ENCODE results near the gene ADH1A. TPM values are rescaled to one million over a fixed set of nuclear protein-coding genes. Genes with fewer than 3 reads are reported as not detected.
"Not testable (repeated sequence)": the region's sequence is repeated elsewhere in the genome, so short reads cannot be mapped to it uniquely, and the experiment has no call there.

The ADH1A gene
- total RNA-seq, 1 donor from 2014 or later: not detected

DNA sequence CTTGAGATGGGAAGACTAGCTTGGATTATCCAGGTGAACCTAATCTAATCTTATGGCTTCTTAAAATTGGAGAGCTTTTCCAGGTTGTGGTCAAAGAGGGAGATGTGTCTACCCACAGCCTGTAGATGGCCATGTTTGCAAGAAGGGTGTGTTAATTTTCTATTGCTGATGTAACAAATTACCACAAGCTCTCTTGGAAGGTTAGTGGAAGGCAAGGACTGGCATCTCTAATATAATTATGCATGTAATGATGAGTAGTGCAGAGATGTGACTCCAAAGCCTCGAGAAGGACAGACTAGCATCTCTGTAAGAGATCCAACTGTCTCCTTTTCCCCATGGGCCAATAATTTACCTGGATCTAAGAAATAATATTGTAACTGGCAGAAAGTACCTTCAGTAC is 33.6 kb upstream of the ADH1A start:
- H3K4me1 Mint-ChIP-seq: peaks cover 10% of the 10 kb centered on the region
- no peaks in the 10 kb centered on the region for H4K20me1 ChIP-seq (ENCODE audit: low read depth)
- H3F3A ChIP-seq (ENCODE audit: low read depth): peaks cover 6% of the 10 kb centered on the region
- H3K79me2 ChIP-seq (ENCODE audit: low read depth): no peaks in the 10 kb centered on the region
- H3K9me3 ChIP-seq (ENCODE audit: low read depth): no peaks in the 10 kb centered on the region
- H3K27ac ChIP-seq: no peak overlapping the region
- H3K27ac Mint-ChIP-seq: no peak overlapping the region
- DNase-seq (ENCODE audit: low spot score): no peak
- no peak overlapping the region for H3K4me2 ChIP-seq
- no peaks in the 10 kb centered on the region for H3K27me3 ChIP-seq
- no peak overlapping the region for H2AFZ ChIP-seq (replicated peaks)
- no peaks in the 10 kb centered on the region for H3K27me3 Mint-ChIP-seq (ENCODE audit: insufficient read depth, low read depth)
- no peaks in the 10 kb centered on the region for H3K36me3 ChIP-seq
- H3K4me3 Mint-ChIP-seq: no peak overlapping the region
- H3K9ac ChIP-seq: no peak overlapping the region
- peaks cover 3% of the 10 kb centered on the region for H3K9me3 Mint-ChIP-seq
- no peak overlapping the region for H3K4me3 ChIP-seq
- H3K4me1 ChIP-seq: peaks cover 11% of the 10 kb centered on the region
- no peaks in the 10 kb centered on the region for H3K36me3 Mint-ChIP-seq
- TF ChIP-seq EZH2phosphoT487 (IDR thresholded peaks at IDR 0.05) (no peak), EZH2 (IDR thresholded peaks at IDR 0.05) (no peak)
- TF ChIP-seq, protein P1, sequence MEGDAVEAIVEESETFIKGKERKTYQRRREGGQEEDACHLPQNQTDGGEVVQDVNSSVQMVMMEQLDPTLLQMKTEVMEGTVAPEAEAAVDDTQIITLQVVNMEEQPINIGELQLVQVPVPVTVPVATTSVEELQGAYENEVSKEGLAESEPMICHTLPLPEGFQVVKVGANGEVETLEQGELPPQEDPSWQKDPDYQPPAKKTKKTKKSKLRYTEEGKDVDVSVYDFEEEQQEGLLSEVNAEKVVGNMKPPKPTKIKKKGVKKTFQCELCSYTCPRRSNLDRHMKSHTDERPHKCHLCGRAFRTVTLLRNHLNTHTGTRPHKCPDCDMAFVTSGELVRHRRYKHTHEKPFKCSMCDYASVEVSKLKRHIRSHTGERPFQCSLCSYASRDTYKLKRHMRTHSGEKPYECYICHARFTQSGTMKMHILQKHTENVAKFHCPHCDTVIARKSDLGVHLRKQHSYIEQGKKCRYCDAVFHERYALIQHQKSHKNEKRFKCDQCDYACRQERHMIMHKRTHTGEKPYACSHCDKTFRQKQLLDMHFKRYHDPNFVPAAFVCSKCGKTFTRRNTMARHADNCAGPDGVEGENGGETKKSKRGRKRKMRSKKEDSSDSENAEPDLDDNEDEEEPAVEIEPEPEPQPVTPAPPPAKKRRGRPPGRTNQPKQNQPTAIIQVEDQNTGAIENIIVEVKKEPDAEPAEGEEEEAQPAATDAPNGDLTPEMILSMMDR (IDR thresholded peaks at IDR 0.05): no peak

DNA sequence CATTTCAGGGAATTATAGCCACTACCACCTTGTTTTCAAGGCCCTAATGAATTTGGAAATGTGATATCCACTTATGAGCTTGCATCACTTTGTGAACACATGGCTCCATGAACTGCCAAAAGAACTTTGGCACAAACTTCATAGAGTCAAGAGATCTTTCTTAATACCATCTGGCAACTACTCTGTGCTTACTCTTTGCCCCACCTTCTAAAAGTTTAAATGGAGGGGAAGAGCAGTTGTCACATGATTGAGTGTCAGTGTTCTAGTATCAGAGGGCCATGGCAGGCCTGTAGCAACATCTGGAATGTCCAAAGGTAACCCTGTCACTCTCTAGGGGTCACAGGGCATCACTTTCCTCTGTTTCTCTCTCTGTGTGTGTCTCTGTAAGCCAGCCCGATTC is 33.0 kb upstream of the ADH1A start:
- H3K27me3 Mint-ChIP-seq (ENCODE audit: insufficient read depth, low read depth): no peaks in the 10 kb centered on the region
- no peak for DNase-seq (ENCODE audit: low spot score)
- no peak overlapping the region for H3K4me3 Mint-ChIP-seq
- no peak overlapping the region for H3K9ac ChIP-seq
- H3F3A ChIP-seq (ENCODE audit: low read depth): peaks cover 6% of the 10 kb centered on the region
- no peak overlapping the region for H3K4me3 ChIP-seq
- no peak for TF ChIP-seq EZH2 (IDR thresholded peaks at IDR 0.05)
- TF ChIP-seq EZH2phosphoT487 (IDR thresholded peaks at IDR 0.05): no peak
- TF ChIP-seq, protein P1 (IDR thresholded peaks at IDR 0.05): no peak
- no peak overlapping the region for H3K27ac Mint-ChIP-seq
- peaks cover 10% of the 10 kb centered on the region for H3K4me1 Mint-ChIP-seq
- no peaks in the 10 kb centered on the region for H4K20me1 ChIP-seq (ENCODE audit: low read depth)
- peaks cover 11% of the 10 kb centered on the region for H3K4me1 ChIP-seq
- H3K9me3 Mint-ChIP-seq: peaks cover 3% of the 10 kb centered on the region
- no peaks in the 10 kb centered on the region for H3K27me3 ChIP-seq
- H3K9me3 ChIP-seq (ENCODE audit: low read depth): no peaks in the 10 kb centered on the region
- no peaks in the 10 kb centered on the region for H3K79me2 ChIP-seq (ENCODE audit: low read depth)
- H3K4me2 ChIP-seq: no peak overlapping the region
- H2AFZ ChIP-seq (replicated peaks): no peak overlapping the region
- H3K27ac ChIP-seq: no peak overlapping the region
- no peaks in the 10 kb centered on the region for H3K36me3 Mint-ChIP-seq
- no peaks in the 10 kb centered on the region for H3K36me3 ChIP-seq

DNA sequence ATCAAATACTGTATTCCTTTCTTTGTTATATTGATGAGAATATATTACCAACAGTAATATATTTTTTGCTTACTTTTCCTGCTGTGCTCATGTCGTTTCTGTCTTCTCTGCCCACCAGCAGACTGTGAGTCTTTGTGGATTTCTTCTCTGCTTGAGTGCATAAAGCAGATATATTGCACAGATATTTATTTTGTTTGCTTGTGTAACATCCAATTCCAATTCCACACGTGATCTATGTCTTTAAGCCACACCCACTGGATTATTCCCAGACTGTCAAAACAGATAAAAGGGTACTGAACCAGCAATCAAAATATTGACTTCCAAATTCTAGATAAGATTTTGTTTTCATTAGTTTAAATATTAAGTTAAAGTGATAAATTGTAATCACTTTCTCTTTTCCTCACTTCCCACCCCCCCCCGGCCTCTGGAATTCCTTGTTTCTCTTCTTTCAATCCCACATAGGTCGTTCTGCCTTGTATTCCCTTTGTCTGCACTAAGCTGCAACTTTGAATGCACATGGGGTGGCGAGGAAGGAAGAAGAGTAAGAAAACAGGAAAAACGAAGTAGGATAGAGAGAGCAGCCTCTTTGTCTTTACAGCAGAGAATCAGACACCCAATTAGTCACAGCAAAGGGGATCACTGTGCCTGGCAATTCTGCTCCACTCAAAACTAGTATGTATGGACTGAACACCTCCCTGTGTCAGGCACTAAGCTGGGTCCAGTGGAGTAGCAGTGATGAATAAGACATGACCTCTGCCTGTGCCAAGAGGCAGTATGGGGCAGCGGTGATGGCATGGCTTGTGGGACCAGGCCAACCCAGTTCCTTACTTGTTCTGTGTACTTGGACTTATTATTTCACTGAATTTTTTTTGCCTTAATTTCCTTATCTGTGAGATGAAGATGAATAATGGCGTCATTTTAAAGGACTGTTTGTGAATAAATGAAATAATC is 30.7 kb upstream of the ADH1A start, which contains the start of gene ADH1B:
TSS of gene ADH1B (minus strand) at position 161 of the 951 bp plus-strand sequence. CDS start at position 91, 70 bp downstream.
- Histone ChIP-seq H3K9me3 (ENCODE audit: low read depth) (no peaks in the 10 kb centered on the region), H2AFZ (replicated peaks) (peak within 1 kb of the TSS; percentile 75)

DNA sequence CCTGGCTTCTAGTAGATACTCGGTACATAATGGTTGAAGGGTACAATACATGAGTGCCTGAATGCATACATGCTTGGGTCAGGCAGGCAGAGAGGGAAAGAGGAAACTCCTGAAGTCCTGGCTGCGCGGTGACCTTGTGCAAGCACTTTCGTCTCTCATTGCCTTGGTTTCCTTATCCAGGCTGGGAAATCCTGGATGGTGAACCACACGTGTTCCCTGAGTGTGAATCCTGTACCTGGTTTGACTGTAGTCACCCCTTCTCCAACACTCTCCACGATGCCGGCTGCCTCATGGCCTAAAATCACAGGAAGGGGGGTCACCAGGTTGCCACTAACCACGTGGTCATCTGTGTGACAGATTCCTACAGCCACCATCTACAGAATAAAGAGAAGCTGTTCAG is 27.0 kb upstream of the ADH1A start:
- H3K27ac Mint-ChIP-seq: not testable (repeated sequence)
- H3K4me1 Mint-ChIP-seq: peaks cover 13% of the 10 kb centered on the region

More for the DNA sequence above, 30.7 kb upstream of the ADH1A start, which contains the start of gene ADH1B:
- H3K4me3 Mint-ChIP-seq: no peak within 1 kb of the TSS
- H3K27me3 ChIP-seq: no peaks in the 10 kb centered on the region
- peaks cover 6% of the 10 kb centered on the region for H3F3A ChIP-seq (ENCODE audit: low read depth)
- no peaks in the 10 kb centered on the region for H3K36me3 ChIP-seq
- no peaks in the 10 kb centered on the region for H4K20me1 ChIP-seq (ENCODE audit: low read depth)
- H3K27ac Mint-ChIP-seq: peak within 1 kb of the TSS; percentile 35
- no peak within 1 kb of the TSS for H3K4me3 ChIP-seq
- peak within 1 kb of the TSS; percentile 54 for H3K4me2 ChIP-seq
- H3K79me2 ChIP-seq (ENCODE audit: low read depth): no peaks in the 10 kb centered on the region
- H3K27ac ChIP-seq: peak within 1 kb of the TSS; percentile 27
- peaks cover 3% of the 10 kb centered on the region for H3K9me3 Mint-ChIP-seq
- no peaks in the 10 kb centered on the region for H3K36me3 Mint-ChIP-seq
- H3K4me1 ChIP-seq: peaks cover 11% of the 10 kb centered on the region
- TF ChIP-seq EZH2phosphoT487 (IDR thresholded peaks at IDR 0.05) (no peak), EZH2 (IDR thresholded peaks at IDR 0.05) (no peak)
- TF ChIP-seq, protein P1 (IDR thresholded peaks at IDR 0.05): no peak
- DNase-seq (ENCODE audit: low spot score): peak; percentile 70
- no peak within 1 kb of the TSS for H3K9ac ChIP-seq
- H3K27me3 Mint-ChIP-seq (ENCODE audit: insufficient read depth, low read depth): no peaks in the 10 kb centered on the region
- H3K4me1 Mint-ChIP-seq: peaks cover 10% of the 10 kb centered on the region

More for the DNA sequence above, 27.0 kb upstream of the ADH1A start:
- not testable (repeated sequence) for H3K9me3 Mint-ChIP-seq; H3K27me3 Mint-ChIP-seq (ENCODE audit: insufficient read depth, low read depth); H4K20me1 ChIP-seq (ENCODE audit: low read depth); H3K36me3 Mint-ChIP-seq; H3K27ac ChIP-seq; H3K4me2 ChIP-seq; H2AFZ ChIP-seq (replicated peaks); H3K4me3 Mint-ChIP-seq; H3F3A ChIP-seq (ENCODE audit: low read depth); H3K9ac ChIP-seq; H3K79me2 ChIP-seq (ENCODE audit: low read depth); H3K9me3 ChIP-seq (ENCODE audit: low read depth); H3K27me3 ChIP-seq; H3K4me3 ChIP-seq; H3K36me3 ChIP-seq; DNase-seq (ENCODE audit: low spot score)
- peaks cover 11% of the 10 kb centered on the region for H3K4me1 ChIP-seq

Data from neural progenitor cell (in vitro differentiated cells).